ENCODE results near the gene INO80C.

DNA sequence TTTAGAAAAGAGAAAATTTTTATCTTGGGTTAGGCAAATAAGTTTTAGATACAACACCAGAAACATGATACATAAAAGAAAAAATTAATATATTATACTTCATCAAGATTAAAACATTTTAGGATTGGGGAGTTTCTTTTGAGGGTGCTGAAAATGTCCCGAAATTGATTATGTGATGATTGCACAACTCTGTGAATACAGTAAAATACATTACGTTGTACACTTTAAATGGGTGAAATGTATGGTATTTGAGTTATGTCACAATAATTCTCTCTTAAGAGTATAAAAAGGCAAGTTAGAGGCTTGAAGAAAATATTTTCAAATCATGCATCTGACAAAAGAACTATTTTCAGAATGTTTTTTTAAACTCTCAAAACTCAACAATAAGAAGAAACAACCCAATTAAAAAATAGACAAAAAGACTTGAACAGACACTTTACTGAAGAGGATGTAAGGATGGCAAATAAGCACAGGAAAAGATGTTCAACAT lies 36.2 kb upstream of the INO80C start:
- TF ChIP-seq CTCF (IDR thresholded peaks at IDR 0.05; ENCODE audit: low read depth, low read length, poor library complexity, severe bottlenecking) (no peak), EZH2phosphoT487 (IDR thresholded peaks at IDR 0.05; ENCODE audit: borderline replicate concordance, low read length) (no peak)
